B cell (primary cell): ENCODE results near the gene RAB30.

Source experiments
- CTCF ChIP-seq: fragments of 200-600 bp; IDR thresholded peaks from one replicate; pipeline ENCODE4 v1.8.0; 2022; ENCODE audit warnings: antibody characterized with exemption, mild to moderate bottlenecking
- EZH2 ChIP-seq: IDR thresholded peaks from 2 replicates; pipeline ENCODE4 v1.6.1; 2012; ENCODE audit warnings: borderline replicate concordance, low read depth, mild to moderate bottlenecking, moderate library complexity, low read length; ENCODE audit not compliant: insufficient read depth, poor library complexity, severe bottlenecking

GRCh38 chr11:83116015-83116641 lies 44.4 kb upstream of the RAB30 start:
- TF ChIP-seq CTCF, result no peak
- no peak for TF ChIP-seq EZH2
